Panc1 (cell line): ENCODE data around the gene FOXP4. TPM values are rescaled to one million over a fixed set of nuclear protein-coding genes. Genes with fewer than 3 reads are reported as not detected.

Experiments used
- ATAC-seq: fragments of 200-7000 bp; cut with Tn5 transposase; 2 replicates; pipeline ENCODE4 v1.9.1; 2020; ENCODE audit warnings: mild to moderate bottlenecking, moderate library complexity
- BruUV-seq: library from RNA; stranded (reverse); fragments of 400-500 nt; replicated peaks from 2 replicates; lab custom pipeline; 2021; lab: Mats Ljungman, UMichigan
- CTCF ChIA-PET: fragments of 300-600 bp; sonication (Branson Sonifier 250); formaldehyde crosslinking; loops from one replicate; lab custom pipeline; 2022; ENCODE audit warnings: antibody characterized with exemption; lab: Charles Lee
- POLR2A ChIA-PET: fragments of 300-600 bp; sonication (Branson Sonifier 250); formaldehyde crosslinking; loops from one replicate; lab custom pipeline; 2022; ENCODE audit warnings: antibody characterized with exemption; lab: Charles Lee
- DNase-seq: peaks from one replicate; pipeline ENCODE4 v3.0.0-alpha.2; 2010; ENCODE audit warnings: low read depth, low spot score
- H3K27ac ChIP-seq: 2 replicates; pipeline ENCODE4 v1.5.1; 2011; ENCODE audit warnings: mild to moderate bottlenecking, low read length, inconsistent platforms
- H3K27me3 ChIP-seq: fragments of 200-500 bp; sonication (Bioruptor generic); 2 replicates; pipeline ENCODE4 v1.6.0; 2014; ENCODE audit warnings: low read length, inconsistent platforms; ENCODE audit not compliant: control insufficient read depth, insufficient read depth
- H3K36me3 ChIP-seq: fragments of 200-500 bp; sonication (Bioruptor generic); 2 replicates; pipeline ENCODE4 v1.5.1; 2014; ENCODE audit warnings: inconsistent platforms, mild to moderate bottlenecking, low read length, moderate library complexity; ENCODE audit not compliant: control insufficient read depth, insufficient read depth
- H3K4me1 ChIP-seq: 2 replicates; pipeline ENCODE4 v1.5.1; 2011; ENCODE audit warnings: inconsistent platforms, mild to moderate bottlenecking, low read length, moderate library complexity; ENCODE audit not compliant: control insufficient read depth, insufficient read depth
- H3K4me3 ChIP-seq, 2 experiments: 2 replicates each; pipeline ENCODE4 v1.5.1; 2011 to 2012; ENCODE audit warnings: low read depth in 2 of 2, low read length in 2 of 2, mild to moderate bottlenecking in 2 of 2, inconsistent platforms in 1 of 2, moderate library complexity in 1 of 2
- H3K9me3 ChIP-seq: fragments of 200-500 bp; sonication (Bioruptor generic); 2 replicates; pipeline ENCODE4 v1.5.1; 2014; ENCODE audit warnings: low read depth, mild to moderate bottlenecking, inconsistent platforms, low read length, moderate library complexity; ENCODE audit not compliant: control insufficient read depth, insufficient read depth
- CTCF ChIP-seq: fragments of 450-650 bp; IDR thresholded peaks from 2 replicates; pipeline ENCODE4 v1.5.1; 2017; ENCODE audit warnings: mild to moderate bottlenecking
- POLR2AphosphoS5 ChIP-seq: IDR thresholded peaks from 2 replicates; pipeline ENCODE4 v1.6.1; 2012; ENCODE audit warnings: mild to moderate bottlenecking, low read depth, low read length, moderate library complexity
- in situ Hi-C: cut with HindIII; loops from 2 replicates; pipeline ENCODE4 v1.10.0; 2016; ENCODE audit warnings: low sequenced_read_pairs, low pct_unique_long_range_greater_than_20kb
- intact Hi-C: fragments of 100-400 bp; cut with micrococcal nuclease; formaldehyde crosslinking; loops from one replicate; pipeline ENCODE4 v1.10.0; 2022; ENCODE audit not compliant: unreplicated experiment
- total RNA-seq: library from RNA; stranded (reverse); gene quantifications from one replicate; pipeline ENCODE4 v1.2.1, GENCODE V29; 2021; ENCODE audit not compliant: unreplicated experiment
- TF ChIP-seq, protein P1 (sequence below), 2 experiments: IDR thresholded peaks; 2 replicates each; pipeline ENCODE4 v1.6.1; 2011 to 2012; ENCODE audit warnings: low read depth in 2 of 2, control low read depth in 1 of 2, low read length in 1 of 2, mild to moderate bottlenecking in 1 of 2, moderate library complexity in 1 of 2; ENCODE audit not compliant: insufficient read depth in 1 of 2

Gene FOXP4
- total RNA-seq, 1 experiment from 2014 or later, result 30.4 TPM

GRCh38 chr6:41553405-41553999 is 7.3 kb downstream of the FOXP4 start:
- Histone ChIP-seq H3K4me3 (no peak overlapping the region), H3K4me1 (no peaks in the 10 kb centered on the region), H3K36me3 (no peaks in the 10 kb centered on the region), H3K27ac (no peak overlapping the region), H3K27me3 (no peaks in the 10 kb centered on the region), H3K9me3 (no peaks in the 10 kb centered on the region)
- in situ Hi-C loops, result no loop called here
- BruUV-seq, result no TSS peak
- TF ChIP-seq, protein P1, sequence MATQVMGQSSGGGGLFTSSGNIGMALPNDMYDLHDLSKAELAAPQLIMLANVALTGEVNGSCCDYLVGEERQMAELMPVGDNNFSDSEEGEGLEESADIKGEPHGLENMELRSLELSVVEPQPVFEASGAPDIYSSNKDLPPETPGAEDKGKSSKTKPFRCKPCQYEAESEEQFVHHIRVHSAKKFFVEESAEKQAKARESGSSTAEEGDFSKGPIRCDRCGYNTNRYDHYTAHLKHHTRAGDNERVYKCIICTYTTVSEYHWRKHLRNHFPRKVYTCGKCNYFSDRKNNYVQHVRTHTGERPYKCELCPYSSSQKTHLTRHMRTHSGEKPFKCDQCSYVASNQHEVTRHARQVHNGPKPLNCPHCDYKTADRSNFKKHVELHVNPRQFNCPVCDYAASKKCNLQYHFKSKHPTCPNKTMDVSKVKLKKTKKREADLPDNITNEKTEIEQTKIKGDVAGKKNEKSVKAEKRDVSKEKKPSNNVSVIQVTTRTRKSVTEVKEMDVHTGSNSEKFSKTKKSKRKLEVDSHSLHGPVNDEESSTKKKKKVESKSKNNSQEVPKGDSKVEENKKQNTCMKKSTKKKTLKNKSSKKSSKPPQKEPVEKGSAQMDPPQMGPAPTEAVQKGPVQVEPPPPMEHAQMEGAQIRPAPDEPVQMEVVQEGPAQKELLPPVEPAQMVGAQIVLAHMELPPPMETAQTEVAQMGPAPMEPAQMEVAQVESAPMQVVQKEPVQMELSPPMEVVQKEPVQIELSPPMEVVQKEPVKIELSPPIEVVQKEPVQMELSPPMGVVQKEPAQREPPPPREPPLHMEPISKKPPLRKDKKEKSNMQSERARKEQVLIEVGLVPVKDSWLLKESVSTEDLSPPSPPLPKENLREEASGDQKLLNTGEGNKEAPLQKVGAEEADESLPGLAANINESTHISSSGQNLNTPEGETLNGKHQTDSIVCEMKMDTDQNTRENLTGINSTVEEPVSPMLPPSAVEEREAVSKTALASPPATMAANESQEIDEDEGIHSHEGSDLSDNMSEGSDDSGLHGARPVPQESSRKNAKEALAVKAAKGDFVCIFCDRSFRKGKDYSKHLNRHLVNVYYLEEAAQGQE (IDR thresholded peaks at IDR 0.05; ENCODE audit: insufficient read depth in 1 of 2, low read depth in 2 of 2, low read length in 1 of 2), result no peak
- TF ChIP-seq CTCF (no peak), POLR2AphosphoS5 (no peak)
- DNase-seq, result no peak
- ATAC-seq, result no peak
- intact Hi-C loops, result no loop called here
- ChIA-PET POLR2A (no interaction called here), CTCF (interaction anchor here (0.5 kb wide), 1 partner anchor 154 kb away, joined by 11 read pairs; no protein-coding TSS in a partner anchor)

GRCh38 chr6:41555326-41556300 is 9.4 kb downstream of the FOXP4 start:
- Histone ChIP-seq H3K27me3 (no peaks in the 10 kb centered on the region), H3K4me3 (no peak overlapping the region), H3K9me3 (no peaks in the 10 kb centered on the region), H3K4me1 (no peaks in the 10 kb centered on the region), H3K27ac (no peak overlapping the region), H3K36me3 (no peaks in the 10 kb centered on the region)
- intact Hi-C loops, result no loop called here
- no peak for ATAC-seq
- in situ Hi-C loops, result no loop called here
- ChIA-PET CTCF (interaction anchor here (0.7 kb wide), 1 partner anchor 102 kb away, joined by 3 read pairs; no protein-coding TSS in a partner anchor), POLR2A (interaction anchor here (0.5 kb wide), 1 partner anchor 1208 kb away, joined by 4 read pairs; no protein-coding TSS in a partner anchor)
- DNase-seq, result no peak
- BruUV-seq, result no TSS peak
- TF ChIP-seq, protein P1 (IDR thresholded peaks at IDR 0.05; ENCODE audit: insufficient read depth in 1 of 2, low read depth in 2 of 2, low read length in 1 of 2), result no peak
- no peak for TF ChIP-seq POLR2AphosphoS5
